Cardiac fibroblast (primary cell): Measurements from ENCODE around the gene ANAPC10.

ENCODE experiments used
- DNase-seq, 2 donors: peaks; one replicate each; pipeline versions ENCODE4 v3.0.0 to v3.0.0-alpha.2; 2010; ENCODE audit warnings: low read depth in 2 of 2
- H3K4me3 ChIP-seq, 2 donors: replicated peaks in 1 of 2; 1 replicate in 1 of 2; 2 replicates in 1 of 2; pipeline ENCODE4 v1.5.1; 2011; ENCODE audit warnings: low read depth in 2 of 2, low read length in 2 of 2, mild to moderate bottlenecking in 2 of 2, moderate library complexity in 1 of 2
- TF ChIP-seq, protein P1 (sequence below): IDR thresholded peaks from one replicate; pipeline ENCODE4 v1.5.1; 2011; ENCODE audit warnings: low read depth, mild to moderate bottlenecking, low read length, inconsistent platforms

ANAPC10 gene

DNA sequence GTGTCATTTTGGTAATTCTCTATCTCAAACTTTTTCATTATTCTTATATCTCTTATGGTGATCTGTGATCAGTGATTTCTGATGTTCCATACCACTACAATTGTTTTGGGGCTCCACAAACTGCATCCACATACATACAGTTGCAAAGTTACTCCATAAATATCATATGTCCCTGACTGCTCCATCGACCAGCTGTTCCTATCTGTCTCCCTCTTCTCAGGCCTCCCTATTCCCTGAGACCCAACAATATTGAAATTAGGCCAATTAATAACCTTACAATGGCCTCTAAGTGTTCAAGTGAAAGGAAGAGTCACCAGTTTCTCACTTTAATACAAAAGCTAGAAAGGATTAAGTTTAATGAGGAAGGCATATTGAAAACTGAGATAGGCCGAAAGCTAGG, 108.7 kb downstream of the ANAPC10 start:
- DNase-seq = no peak
- TF ChIP-seq, protein P1, sequence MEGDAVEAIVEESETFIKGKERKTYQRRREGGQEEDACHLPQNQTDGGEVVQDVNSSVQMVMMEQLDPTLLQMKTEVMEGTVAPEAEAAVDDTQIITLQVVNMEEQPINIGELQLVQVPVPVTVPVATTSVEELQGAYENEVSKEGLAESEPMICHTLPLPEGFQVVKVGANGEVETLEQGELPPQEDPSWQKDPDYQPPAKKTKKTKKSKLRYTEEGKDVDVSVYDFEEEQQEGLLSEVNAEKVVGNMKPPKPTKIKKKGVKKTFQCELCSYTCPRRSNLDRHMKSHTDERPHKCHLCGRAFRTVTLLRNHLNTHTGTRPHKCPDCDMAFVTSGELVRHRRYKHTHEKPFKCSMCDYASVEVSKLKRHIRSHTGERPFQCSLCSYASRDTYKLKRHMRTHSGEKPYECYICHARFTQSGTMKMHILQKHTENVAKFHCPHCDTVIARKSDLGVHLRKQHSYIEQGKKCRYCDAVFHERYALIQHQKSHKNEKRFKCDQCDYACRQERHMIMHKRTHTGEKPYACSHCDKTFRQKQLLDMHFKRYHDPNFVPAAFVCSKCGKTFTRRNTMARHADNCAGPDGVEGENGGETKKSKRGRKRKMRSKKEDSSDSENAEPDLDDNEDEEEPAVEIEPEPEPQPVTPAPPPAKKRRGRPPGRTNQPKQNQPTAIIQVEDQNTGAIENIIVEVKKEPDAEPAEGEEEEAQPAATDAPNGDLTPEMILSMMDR = no peak
- H3K4me3 ChIP-seq = no peak overlapping the region

DNA sequence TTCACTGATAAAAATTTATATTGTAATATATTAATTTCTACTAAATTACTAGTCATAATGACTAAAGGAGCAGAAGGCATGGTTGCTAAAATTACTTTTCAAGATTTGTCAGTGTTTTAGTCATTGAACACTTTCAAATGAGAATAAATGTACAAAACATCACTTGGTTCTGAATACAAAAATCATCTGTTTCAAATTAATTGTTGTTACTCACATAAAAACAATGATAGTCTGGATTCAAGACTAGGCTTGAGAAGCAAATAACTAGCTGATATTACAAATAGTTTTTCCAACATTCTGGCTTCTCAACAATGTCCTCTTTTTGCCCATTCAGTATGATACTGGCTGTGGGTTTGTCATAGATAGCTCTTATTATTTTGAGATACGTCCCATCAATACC, 112.5 kb downstream of the ANAPC10 start:
- no peak overlapping the region for H3K4me3 ChIP-seq
- DNase-seq = no peak
- TF ChIP-seq, protein P1 = no peak

DNA sequence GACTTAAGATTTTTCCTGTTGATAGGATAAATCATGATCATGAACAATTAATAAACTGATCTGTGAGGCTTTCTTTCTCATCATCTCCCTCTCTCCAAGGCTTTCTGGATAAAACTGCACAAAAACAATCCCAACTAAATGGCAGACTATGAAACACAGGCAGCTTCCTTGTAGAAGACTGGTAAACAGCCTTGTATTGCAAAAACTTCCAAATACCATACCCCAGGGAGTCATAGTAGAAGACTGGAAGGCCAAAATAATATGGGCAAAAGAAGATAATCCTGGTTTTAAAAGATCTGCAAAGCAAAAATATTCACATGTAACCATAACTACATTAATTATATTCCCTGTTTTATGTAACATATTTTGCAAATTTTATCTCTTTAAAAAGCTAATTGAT, 113.0 kb downstream of the ANAPC10 start:
- TF ChIP-seq, protein P1 = no peak
- H3K4me3 ChIP-seq = no peak overlapping the region
- DNase-seq = no peak

DNA sequence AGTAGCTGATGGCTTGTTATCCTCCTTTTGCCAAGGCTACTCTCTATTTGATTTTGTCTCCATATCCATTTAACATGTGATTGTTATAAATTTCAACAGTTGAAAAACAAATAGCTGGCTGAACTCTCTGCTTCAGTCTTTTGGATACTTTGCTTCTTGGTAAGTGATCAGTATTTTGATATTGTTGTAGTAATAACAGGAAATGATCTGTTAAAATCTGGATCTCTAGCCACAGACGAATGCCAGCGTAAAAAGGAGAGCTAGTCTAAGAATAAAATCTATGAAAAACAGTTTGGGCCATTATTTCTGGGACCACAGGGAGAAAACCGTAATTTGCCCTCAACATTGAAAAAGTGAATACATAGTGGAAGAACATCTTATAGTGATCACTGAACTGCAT, 113.8 kb downstream of the ANAPC10 start:
- no peak for DNase-seq
- H3K4me3 ChIP-seq = no peak overlapping the region
- TF ChIP-seq, protein P1 = no peak

DNA sequence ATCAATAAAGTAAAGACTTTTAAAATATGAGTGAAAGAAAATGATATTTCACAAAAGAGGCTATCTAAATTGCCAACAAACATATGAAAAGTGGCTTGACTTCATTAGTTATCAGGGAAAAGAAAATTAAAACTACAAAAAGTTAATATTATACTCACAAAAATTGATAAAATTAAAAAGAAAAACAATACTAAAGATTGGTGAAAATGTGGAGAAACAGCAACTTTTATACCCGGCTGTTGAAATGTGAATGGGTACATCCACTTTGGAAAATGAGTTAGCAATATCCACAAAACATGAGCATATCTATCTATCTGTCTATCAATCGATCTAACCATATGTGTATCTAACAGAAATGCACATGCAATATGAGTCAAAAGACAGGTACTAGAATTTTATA, 122.3 kb downstream of the ANAPC10 start:
- TF ChIP-seq, protein P1 = no peak
- no peak for DNase-seq
- H3K4me3 ChIP-seq = no peak overlapping the region

DNA sequence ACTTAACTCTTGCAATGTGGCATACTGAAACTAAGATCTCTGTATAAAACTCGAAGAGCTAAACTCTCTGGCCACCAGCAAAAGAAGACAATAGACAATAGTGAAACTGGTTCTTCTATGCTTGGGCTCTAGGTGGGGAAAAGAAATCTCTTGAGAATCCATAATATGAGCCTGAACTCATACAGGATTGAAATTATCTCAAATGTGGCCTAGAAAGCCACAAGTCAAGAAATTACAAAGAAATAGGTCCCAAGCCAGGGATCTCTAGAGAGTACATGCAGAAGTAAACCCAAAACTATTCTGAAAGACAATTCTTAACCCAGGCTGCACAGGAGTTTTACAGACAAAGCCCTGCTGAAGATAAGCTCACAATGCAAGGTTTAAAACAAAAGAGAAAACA, 127.4 kb downstream of the ANAPC10 start:
- TF ChIP-seq, protein P1 = no peak
- no peak overlapping the region for H3K4me3 ChIP-seq
- DNase-seq = peak in 1 of 2 donors; percentile 4

DNA sequence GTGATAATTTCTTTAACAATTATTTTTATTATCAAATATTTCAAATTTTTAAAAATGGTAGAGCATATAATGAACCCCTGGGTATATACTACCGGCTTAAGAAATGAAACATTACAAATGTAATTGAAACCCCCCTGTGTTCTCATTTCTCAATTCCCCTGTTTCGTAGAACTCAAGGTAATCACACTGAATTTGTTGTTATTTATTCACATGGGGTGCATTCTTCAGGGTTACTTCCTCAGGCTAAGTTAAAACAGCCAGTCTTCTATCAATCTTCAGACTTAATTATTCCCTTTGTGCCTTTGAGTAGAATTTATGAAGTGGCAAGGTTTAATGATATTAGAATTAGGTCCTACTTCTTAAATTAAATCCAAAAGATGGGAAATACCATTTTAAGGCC, 128.2 kb downstream of the ANAPC10 start:
- TF ChIP-seq, protein P1 = no peak
- no peak for DNase-seq

More for the DNA sequence above, 128.2 kb downstream of the ANAPC10 start:
- H3K4me3 ChIP-seq = no peak overlapping the region
